ENCODE measurements around the gene STX5. TPM values are rescaled to one million over a fixed set of nuclear protein-coding genes. Genes with fewer than 3 reads are reported as not detected.

STX5 gene
- polyA plus RNA-seq, 1 donor from 2014 or later, result 39.8 TPM

DNA sequence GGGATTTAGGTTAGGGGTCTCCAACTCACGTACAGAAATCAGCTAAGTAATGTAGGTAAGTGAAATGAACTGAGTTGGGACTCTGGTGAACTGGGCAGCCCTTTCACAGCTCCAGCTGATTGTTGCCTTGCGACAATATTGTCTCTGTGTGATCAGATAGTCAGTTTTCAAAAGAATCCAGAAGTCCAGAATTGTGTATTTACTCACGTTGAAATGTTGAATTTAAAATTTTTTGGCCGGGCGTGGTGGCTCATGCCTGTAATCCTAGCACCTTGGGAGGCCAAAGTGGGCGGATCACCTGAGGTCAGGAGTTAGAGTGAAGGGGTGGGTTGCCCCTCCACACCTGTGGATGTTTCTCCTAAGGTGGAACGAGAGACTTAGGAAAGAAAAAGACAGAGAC lies 26.4 kb upstream of the STX5 start:
- Mint-ChIP-seq H3K27me3 (no peaks in the 10 kb centered on the region), H3K36me3 (no peaks in the 10 kb centered on the region), H3K4me3 (peak overlapping the region; percentile 13 to 98 (median 85)), H3K27ac (peak overlapping the region in 2 of 3 donors; percentile 77 to 84), H3K9me3 (no peaks in the 10 kb centered on the region), H3K4me1 (peaks cover 30 to 34% (median 32%) of the 10 kb centered on the region in 3 donors)

DNA sequence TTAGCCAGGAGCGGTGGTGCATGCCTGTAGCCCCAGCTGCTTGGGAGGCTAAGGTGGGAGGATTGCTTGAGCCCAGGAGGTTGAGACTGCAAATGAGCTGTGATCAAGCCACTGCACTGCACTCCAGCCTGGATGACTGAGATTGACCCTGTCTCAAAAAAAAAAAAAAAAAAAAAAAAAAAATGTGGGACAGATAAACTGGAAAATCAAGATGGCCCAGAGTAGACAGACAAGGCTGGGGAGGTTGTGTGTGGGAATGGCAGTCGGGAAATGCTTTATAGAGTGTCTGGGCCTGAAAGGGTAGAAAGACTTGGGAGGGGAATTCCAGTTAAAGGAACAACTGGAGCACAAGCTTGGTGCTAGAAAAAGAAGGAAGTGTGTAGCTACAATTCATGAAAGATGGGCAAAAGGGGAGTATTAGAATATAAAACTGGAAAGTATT lies 25.7 kb upstream of the STX5 start:
- no peaks in the 10 kb centered on the region for H3K9me3 Mint-ChIP-seq
- peak overlapping the region; percentile 13 to 98 (median 85) for H3K4me3 Mint-ChIP-seq
- H3K27ac Mint-ChIP-seq, result peak overlapping the region; percentile 35 to 84 (median 77)
- no peaks in the 10 kb centered on the region for H3K36me3 Mint-ChIP-seq
- no peaks in the 10 kb centered on the region for H3K27me3 Mint-ChIP-seq
- peaks cover 30 to 35% (median 33%) of the 10 kb centered on the region in 3 donors for H3K4me1 Mint-ChIP-seq

DNA sequence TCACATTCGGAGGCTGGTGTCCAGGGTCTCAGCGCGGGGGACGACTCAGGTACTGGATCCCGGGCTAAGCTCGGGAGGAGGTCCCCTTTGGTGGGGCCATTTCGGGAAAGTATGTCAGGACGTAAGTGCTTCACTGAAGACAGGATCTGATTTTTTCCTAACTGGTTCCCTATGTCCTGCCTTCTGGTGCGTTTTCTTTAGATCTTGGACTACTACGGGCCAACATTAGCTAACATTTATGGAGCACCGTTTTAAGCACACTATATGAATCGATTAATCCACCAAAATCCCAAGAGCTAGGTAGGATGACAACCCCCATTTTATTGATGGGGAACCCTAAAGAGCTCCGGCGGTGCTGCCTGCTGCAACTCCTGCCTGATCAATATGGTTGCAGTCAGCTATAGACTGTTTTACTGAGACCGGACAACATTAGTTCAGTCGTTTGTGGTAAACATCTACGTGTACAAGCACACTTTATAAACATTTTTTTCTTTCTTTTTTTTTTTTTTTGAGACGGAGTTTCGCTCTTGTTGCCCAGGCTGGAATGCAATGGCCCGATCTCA lies 24.6 kb upstream of the STX5 start:
- peak overlapping the region; percentile 89 to 99 (median 98) for H3K27ac Mint-ChIP-seq
- H3K4me1 Mint-ChIP-seq, result peaks cover 32 to 40% (median 38%) of the 10 kb centered on the region in 3 donors
- H3K27me3 Mint-ChIP-seq, result no peaks in the 10 kb centered on the region
- no peaks in the 10 kb centered on the region for H3K9me3 Mint-ChIP-seq
- no peaks in the 10 kb centered on the region for H3K36me3 Mint-ChIP-seq
- H3K4me3 Mint-ChIP-seq, result peak overlapping the region; percentile 97 to 99 (median 98)

DNA sequence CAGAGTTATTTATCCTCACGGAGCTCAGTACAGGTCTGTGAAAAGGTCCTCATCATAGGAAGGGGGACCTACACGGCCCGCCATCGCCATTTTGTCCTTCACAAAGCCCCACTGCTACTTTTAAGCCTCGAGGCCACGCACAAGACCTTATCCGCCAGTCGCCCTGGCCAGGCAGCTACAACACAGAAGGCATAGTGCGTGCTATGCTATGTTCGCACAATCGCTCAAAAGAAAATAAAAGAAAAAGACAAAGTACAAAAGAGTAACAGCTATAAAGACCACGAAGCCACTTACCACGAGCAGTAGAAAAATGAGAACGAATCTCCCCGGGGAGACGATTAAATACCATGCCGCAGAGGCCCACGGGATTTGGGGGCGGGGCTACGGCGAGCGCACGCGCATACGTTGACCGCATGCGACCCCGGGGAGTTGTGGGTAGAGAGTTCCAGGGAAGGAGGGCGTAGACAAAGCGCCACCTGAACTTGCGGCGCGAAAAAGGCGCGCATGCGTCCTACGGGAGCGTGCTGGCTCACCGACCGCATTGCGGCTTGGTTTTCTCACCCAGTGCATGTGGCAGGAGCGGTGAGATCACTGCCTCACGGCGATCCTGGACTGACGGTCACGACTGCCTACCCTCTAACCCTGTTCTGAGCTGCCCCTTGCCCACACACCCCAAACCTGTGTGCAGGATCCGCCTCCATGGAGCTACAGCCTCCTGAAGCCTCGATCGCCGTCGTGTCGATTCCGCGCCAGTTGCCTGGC lies 23.9 kb upstream of the STX5 start:
- no peaks in the 10 kb centered on the region for H3K9me3 Mint-ChIP-seq
- H3K4me1 Mint-ChIP-seq, result peaks cover 32 to 43% (median 40%) of the 10 kb centered on the region in 3 donors
- H3K27me3 Mint-ChIP-seq, result no peaks in the 10 kb centered on the region
- peak overlapping the region; percentile 89 to 99 (median 98) for H3K27ac Mint-ChIP-seq
- peak overlapping the region; percentile 97 to 99 (median 98) for H3K4me3 Mint-ChIP-seq
- H3K36me3 Mint-ChIP-seq, result no peaks in the 10 kb centered on the region

DNA sequence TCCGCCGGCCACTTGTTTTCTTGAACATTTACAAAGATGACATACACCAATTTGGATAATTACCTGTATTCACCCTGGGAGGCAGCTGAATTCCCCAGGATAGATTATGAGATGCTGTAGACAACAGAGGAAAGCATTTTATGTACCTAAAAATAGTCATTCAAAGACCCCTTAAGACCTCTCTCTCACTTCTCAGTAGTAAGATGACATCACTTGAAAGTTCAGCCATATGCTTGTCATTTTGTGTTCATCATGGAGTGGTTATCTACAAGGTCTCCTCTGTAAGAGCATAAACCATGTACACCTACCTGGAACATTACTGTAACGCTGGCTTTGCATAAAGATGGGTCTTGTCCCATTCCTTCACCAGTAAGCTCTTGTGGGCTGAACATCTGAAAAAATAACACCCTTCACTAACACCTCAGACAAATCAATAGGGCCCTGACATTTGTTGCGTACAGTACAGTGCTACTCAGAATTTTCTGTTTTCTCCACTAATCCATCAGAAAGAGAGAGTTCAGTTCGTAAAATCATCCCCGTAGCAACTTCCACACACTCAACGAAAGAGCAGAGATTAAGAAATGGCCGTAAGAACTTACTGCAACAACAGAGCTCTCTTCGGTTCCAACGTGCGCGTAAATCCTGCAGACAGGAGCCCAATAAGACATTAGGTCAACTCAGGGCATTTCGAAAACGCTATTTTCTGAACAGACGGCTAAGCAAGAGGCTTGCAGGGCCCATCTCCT lies 23.1 kb upstream of the STX5 start:
- Mint-ChIP-seq H3K4me3 (peak overlapping the region; percentile 97 to 99 (median 98)), H3K36me3 (no peaks in the 10 kb centered on the region), H3K9me3 (no peaks in the 10 kb centered on the region), H3K27ac (peak overlapping the region; percentile 89 to 99 (median 98)), H3K4me1 (peaks cover 32 to 43% (median 40%) of the 10 kb centered on the region in 3 donors), H3K27me3 (no peaks in the 10 kb centered on the region)

DNA sequence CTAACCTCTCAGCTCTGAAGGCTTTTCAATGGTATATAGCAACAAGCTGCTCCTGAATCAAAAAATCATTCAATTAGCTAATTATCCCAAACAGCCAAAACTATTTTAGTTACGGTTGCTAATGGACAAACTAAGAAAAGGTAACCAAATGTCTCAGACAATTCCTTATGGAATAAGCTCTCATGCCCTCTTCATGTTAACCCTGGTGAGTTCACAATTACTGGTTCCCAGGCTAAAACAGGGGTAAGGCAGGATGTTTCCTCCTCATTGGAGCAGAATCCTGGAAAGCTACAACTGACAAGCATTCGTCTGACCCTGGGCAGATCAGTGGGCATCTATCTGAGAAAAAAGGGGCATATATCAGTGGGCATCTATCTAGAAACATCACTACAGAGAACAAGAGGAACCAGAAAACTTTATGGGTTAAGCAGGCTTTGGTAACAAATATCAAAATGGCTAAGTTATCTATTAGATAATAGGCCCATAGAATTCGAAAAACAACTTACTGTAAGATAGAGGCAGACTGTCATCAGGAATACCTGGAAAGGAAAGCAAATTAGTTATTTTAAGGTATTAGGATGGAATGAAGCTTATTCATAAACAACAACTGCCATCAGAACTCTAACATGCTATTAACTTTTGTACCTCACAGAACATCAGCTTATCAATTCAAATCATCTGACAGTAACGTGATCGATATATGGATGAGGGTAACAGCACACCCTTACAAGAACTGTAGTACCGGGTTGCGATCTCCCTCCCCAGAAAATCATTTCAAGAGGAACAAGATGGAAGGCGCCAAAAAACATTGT lies 22.4 kb upstream of the STX5 start:
- peaks cover 30 to 43% (median 40%) of the 10 kb centered on the region in 3 donors for H3K4me1 Mint-ChIP-seq
- H3K4me3 Mint-ChIP-seq, result peak overlapping the region; percentile 97 to 99 (median 98)
- H3K9me3 Mint-ChIP-seq, result no peaks in the 10 kb centered on the region

DNA sequence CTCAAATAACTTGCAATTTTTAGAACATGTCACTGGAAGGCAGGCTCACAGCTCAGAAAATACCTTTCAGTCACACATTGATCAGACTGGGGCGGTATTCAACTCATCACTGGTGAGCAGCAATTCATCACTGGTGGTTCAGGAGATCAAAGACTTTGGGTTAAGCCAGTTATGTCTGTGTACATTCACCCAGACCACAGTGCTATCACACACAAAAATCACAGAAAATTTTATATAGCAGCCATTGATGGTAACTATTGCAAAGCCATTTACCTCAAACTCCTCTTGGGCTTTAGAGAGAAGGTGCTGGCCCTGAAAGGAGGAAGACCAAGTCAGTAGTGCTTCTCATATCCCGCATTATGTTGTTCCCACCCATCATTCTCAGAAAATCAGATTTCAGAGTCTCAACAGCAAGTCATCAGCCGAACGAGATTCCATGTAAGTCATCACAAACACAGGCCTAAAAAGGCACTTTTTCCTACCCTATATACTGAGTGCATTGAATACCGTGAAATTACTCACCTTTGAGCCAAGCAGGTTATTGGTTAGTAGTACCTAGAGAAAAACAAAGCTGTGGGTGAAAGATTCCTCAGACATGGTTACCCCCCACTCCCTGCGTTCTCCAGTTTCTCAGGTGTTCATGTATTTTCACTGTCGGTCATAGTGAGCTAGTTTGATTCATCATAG lies 21.6 kb upstream of the STX5 start:
- Mint-ChIP-seq H3K27me3 (no peaks in the 10 kb centered on the region), H3K4me3 (peak overlapping the region; percentile 97 to 99 (median 98)), H3K36me3 (no peaks in the 10 kb centered on the region), H3K27ac (peak overlapping the region; percentile 86 to 99 (median 89)), H3K4me1 (peaks cover 30 to 45% (median 43%) of the 10 kb centered on the region in 3 donors), H3K9me3 (no peaks in the 10 kb centered on the region)

More for the DNA sequence above, 22.4 kb upstream of the STX5 start:
- H3K36me3 Mint-ChIP-seq, result no peaks in the 10 kb centered on the region
- H3K27me3 Mint-ChIP-seq, result no peaks in the 10 kb centered on the region
- H3K27ac Mint-ChIP-seq, result peak overlapping the region; percentile 89 to 99 (median 98)

DNA sequence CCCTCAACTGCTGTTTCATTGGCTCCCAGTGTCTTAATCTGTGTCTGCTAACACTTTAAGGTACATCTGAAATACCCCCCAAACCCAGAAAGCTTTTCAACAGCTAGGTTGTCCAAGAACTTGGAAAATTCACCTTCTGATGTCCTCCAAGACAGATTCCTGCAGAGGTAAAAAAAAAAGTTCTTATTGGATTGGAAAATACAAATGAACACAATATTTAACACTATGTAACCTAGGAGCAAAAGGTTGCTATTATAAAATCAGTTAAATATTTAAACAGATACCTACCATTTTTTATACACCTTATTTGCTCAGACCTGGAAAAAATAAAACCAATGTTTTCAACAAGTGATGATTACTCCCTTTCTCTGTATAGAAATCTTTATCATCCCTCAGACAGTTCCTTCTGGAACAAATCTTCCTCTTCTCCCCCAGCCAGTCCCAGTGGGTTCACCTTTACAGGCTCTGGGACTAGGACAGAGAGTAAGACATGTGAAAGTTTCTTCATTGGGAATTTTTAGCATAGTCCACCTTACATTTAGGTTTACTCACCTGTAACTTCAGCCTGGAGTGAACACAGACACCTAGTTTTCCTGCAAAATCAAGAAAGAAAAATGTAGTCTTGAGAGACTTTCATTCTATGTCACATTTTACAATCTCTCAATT lies 20.8 kb upstream of the STX5 start:
- peak overlapping the region in 3 of 4 donors; percentile 12 to 97 (median 82) for H3K4me3 Mint-ChIP-seq
- no peaks in the 10 kb centered on the region for H3K36me3 Mint-ChIP-seq
- no peaks in the 10 kb centered on the region for H3K9me3 Mint-ChIP-seq
- H3K27ac Mint-ChIP-seq, result peak overlapping the region in 2 of 3 donors; percentile 50 to 92
- H3K4me1 Mint-ChIP-seq, result peaks cover 26 to 43% (median 41%) of the 10 kb centered on the region in 3 donors
- no peaks in the 10 kb centered on the region for H3K27me3 Mint-ChIP-seq

DNA sequence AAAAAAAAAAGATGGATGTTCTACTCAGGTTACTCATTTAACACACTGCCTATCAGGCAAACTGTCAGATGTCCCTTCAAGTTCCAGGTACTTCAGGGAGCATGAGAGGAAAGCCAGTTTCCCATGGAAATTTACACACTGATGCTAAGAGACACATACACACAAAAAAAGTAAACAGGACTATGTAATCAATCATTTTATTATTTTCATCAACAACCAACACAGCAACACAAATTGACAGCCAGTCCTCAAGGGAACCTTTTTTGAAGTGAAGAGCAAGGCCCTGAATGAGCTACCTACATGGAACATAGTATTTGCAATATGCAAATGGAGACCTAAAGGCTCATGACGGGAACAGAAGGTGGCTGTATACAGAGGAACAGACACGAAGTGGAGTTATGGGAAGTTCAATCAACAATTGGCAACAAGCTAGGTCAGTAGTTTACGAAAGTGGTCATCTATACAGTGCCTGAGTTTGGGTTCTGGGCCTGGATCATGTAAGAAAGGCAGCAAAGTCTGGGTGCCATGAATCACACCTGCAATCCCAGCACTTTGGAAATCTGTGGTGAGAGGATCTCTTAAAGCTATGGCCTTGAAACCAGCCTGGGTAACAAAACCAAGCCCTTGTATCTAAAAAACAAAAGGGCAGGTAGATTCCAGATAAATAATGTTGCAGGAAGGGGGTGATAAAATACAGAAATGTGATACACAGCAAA lies 20.1 kb upstream of the STX5 start:
- no peaks in the 10 kb centered on the region for H3K27me3 Mint-ChIP-seq

DNA sequence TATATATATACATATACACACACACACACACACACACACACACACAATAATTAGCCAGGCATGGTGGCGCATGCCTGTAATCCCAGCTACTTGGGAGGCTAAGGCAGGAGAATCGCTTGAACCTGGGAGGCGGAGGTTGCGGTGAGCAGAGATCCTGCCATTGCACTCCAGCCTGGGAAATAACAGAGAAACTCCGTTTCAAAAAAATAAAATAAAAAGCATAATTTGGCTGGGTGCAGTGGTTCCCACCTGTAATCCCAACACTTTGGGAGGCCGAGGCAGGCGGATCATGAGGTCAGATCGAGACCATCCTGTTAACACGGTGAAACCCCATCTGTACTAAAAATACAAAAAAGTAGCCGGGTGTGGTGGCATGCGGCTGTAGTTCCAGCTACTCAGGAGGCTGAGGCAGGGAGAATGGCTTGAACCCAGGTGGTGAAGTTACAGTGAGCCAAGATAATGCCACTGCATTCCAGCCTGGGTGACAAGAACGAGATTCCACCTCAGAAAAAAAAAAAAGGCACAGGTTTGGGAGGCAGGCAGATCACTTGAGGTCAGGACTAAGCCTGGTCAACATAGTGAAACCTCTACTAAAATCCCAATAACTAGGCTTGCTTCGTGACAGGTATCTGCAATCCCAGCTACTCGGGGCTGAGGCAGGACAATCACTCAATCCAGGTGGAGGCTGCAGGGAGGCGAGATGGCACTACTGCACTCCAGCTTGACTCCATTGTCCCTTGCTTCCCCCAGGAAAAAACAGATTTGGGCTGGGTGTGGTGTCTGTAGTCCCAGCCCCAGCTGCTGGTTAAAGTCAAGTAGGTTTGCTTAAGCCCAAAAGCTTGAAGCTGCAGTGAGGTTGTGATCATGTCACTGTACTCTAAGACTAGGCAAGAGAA lies 19.3 kb upstream of the STX5 start:
- H3K4me1 Mint-ChIP-seq, result peaks cover 21 to 43% (median 37%) of the 10 kb centered on the region in 3 donors
- H3K36me3 Mint-ChIP-seq, result no peaks in the 10 kb centered on the region
- peak overlapping the region; percentile 0 to 86 (median 52) for H3K4me3 Mint-ChIP-seq
- H3K27ac Mint-ChIP-seq, result peak overlapping the region; percentile 53 to 92 (median 88)
- no peaks in the 10 kb centered on the region for H3K9me3 Mint-ChIP-seq
- no peaks in the 10 kb centered on the region for H3K27me3 Mint-ChIP-seq

More for the DNA sequence above, 20.1 kb upstream of the STX5 start:
- Mint-ChIP-seq H3K9me3 (no peaks in the 10 kb centered on the region), H3K4me1 (peaks cover 21 to 43% (median 40%) of the 10 kb centered on the region in 3 donors), H3K36me3 (no peaks in the 10 kb centered on the region), H3K4me3 (peak overlapping the region; percentile 0 to 86 (median 52)), H3K27ac (peak overlapping the region; percentile 77 to 92 (median 88))

DNA sequence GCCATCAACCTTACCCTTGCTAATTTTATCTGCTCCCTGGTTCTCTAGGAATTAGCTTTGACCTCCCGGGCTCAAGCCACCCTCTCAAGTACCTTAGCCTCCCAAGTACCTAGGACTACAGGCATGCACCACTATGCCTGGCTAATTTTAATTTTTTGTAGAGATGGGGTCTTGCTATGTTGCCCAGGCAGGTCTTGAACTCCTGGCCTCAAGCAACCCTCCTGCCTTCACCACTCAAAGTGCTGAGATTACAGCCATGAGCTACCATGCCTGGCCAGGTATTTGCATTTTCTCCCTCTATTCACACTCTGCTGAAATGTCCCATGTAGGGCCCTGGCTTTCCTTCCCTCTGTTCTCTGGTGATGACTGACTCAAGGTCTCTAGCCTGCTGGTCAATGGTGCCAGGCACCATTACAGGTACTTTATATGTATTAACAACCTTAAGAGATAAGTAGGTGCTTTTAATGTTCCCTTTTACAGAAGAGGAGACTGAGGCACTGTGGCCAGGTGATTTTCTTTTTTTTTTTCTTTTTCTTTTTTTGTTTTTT lies 16.0 kb upstream of the STX5 start:
- Mint-ChIP-seq H3K27ac (peak overlapping the region in 1 of 3 donors; percentile 51), H3K4me1 (peaks cover 7 to 16% (median 13%) of the 10 kb centered on the region in 3 donors)

DNA sequence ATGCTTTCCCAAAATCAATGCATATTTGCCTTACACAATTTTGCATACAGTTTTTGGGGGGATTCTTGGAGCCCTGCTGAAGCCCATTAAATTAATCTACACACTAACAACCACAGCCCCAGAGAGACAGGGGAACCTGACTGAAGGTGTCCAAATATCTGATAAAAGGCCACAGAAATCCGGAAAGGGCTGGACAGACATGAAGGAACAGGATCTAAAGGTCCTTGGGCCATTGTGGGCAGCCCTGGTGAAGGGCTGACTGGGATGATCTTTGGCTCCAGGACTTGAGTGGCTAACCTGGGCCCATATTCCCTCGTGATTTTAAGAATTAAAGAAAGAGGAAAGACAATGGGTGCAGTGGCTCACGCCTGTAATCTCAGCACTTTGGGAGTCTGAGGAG lies 14.3 kb upstream of the STX5 start:
- H3K27me3 Mint-ChIP-seq, result no peaks in the 10 kb centered on the region
- H3K36me3 Mint-ChIP-seq, result no peaks in the 10 kb centered on the region
- H3K4me1 Mint-ChIP-seq, result peaks cover 0 to 4% (median 3%) of the 10 kb centered on the region in 3 donors
- no peak overlapping the region for H3K27ac Mint-ChIP-seq
- H3K9me3 Mint-ChIP-seq, result no peaks in the 10 kb centered on the region
- no peak overlapping the region for H3K4me3 Mint-ChIP-seq

More for the DNA sequence above, 16.0 kb upstream of the STX5 start:
- H3K36me3 Mint-ChIP-seq, result no peaks in the 10 kb centered on the region
- no peaks in the 10 kb centered on the region for H3K9me3 Mint-ChIP-seq
- no peaks in the 10 kb centered on the region for H3K27me3 Mint-ChIP-seq
- peak overlapping the region in 1 of 4 donors; percentile 11 for H3K4me3 Mint-ChIP-seq

All from IgD-negative memory B cell (primary cell).